GM18499 (cell line): Measurements from ENCODE around the gene GALNT12.

Experiments
- ATAC-seq: cut with Tn5 transposase; IDR thresholded peaks from one replicate; pipeline ENCODE4 v1.9.1; 2021; ENCODE audit warnings: moderate number of reproducible peaks; ENCODE audit not compliant: insufficient read depth, unreplicated experiment

Gene GALNT12

DNA sequence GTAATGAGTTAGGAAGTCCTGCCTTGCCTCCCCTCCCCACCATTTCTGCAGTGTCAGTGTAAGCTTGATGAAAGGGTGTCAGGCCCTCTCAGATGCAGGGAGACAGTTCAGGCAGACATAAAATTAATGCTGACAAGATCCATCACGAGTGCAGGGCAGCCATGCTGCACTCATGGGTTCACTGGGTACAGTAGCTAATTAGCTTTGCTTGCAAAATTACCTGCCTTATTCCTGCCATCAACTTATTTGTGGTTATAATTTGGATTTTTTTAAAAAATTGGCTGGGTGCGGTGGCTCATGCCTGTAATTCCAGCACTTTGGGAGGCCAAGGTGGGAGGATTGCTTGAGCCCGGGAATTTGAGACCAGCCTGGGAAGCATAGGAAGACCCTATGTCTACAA is 17.9 kb downstream of the GALNT12 start:
- no peak for ATAC-seq

DNA sequence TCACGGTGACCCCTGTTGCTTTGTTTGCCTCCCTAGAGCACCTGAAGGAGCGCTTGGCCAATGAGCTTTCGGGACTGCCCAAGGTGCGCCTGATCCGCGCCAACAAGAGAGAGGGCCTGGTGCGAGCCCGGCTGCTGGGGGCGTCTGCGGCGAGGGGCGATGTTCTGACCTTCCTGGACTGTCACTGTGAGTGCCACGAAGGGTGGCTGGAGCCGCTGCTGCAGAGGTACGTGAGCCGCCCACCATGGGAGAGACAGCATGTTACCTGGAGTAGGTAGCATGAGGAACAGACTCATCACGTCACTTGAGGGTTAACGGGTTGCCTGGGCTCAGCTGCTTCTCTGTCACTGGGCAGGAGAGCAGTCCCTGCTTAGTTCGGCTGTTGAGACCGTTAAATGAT is 19.2 kb downstream of the GALNT12 start:
- ATAC-seq, result no peak

DNA sequence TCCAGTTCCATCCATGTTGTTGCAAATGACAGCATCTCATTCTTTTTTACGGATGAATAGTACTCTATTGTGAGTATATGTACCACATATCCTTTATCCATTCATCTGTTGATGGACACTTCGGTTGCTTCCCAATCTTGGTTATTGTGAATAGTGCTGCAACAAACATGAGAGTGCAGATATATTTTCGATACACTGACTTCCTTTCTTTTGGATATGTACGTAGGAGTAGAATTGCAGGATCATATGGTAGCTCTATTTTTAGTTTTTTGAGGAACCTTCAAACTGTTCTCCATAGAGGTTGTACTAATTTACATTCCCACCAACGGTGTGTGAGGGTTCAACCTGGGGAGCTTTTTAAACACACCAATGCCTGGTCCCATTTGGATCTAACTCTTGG is 22.3 kb downstream of the GALNT12 start:
- ATAC-seq, result no peak

DNA sequence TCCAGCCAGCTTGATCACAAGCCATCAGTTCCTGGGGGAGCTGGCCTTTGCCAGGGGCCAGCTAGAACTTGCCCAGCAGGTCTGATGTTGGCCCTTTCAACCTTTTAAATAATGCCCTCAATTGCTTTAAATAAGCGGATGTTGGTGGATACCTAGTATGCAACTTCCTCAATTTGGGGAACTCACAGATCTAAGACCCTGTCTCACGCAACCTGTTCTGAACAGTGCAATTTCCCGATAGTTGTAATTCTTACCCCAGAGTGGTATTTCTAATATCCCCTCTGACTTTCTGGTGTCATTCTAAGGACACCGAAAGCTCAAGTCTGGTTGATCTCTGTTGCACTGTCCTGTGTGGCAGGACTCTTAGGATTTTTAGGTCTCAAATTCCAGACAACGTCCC is 23.1 kb downstream of the GALNT12 start:
- ATAC-seq, result no peak

DNA sequence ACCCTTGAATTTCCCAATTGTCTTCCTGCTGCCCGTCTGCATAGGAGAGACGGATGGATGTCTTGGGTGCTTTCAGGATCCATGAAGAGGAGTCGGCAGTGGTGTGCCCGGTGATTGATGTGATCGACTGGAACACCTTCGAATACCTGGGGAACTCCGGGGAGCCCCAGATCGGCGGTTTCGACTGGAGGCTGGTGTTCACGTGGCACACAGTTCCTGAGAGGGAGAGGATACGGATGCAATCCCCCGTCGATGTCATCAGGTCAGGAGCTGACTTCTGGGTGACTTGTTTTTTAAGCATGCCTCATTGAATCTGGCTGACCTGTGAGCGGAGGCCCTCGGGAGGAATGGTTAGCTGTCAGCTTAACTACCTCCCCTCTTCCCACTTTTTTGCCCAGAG is 24.2 kb downstream of the GALNT12 start:
- no peak for ATAC-seq

GRCh38 chr9:98832768-98833089 is 25.3 kb downstream of the GALNT12 start:
- ATAC-seq, result no peak

DNA sequence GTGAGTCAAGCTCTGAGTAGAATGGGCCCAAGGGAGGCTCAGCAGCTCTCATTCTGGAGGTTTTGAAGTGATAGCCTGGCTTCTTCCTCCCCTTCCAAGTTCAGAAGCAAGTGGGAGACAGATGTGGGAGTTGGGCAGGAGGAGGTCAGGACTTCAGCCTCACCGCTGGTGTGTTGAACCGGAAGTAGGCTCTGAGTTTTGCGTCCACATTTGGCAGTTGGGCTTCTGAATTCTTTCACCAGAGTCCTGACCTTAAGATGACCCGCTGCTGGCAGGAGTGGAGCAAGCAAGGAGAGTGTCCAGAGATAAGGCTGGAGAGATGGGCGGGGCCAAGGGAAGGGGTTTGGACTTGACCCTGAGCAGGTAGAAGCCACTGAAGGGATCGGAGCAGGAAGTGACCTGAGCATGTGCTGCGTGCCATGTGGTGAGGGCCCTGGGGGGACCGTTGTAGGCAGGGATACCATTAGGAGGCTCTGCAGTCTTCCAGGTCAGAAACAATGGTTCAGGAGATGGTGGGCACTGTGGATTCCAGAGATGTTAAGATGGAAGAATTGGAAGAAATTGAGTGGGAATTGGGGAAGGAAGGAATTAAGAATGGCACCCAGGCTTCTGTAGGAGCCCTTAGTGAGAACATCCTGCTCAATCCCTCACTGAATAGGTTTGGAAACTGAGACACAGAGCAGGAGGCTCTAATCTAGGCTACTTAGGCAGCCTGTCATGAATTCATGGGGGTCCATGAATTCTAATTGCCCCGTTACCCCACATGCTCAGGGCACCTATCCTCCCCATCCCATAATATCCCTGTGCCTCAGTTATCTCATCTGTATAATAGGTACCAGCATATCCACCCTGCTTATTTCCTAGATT is 25.9 kb downstream of the GALNT12 start:
- no peak for ATAC-seq

DNA sequence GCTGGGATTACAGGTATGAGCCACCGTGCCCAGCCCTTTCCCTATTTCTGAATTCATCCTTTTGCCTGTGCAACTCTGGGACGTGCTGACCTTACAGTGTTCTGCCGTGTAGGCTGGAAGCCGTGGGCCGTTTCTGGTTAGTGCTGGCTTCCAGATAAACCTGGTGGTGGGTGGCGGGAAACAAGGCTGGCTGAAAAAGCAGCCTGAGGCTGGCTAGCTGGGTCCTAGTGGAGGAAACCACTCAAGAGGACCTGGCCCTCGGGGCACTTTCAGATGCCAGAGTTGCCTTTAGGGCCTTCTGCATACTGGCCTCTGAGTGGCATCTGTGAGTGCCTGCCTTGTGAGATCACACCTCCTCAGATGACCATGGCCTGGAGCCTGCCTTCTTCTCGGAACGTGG is 26.9 kb downstream of the GALNT12 start:
- no peak for ATAC-seq

DNA sequence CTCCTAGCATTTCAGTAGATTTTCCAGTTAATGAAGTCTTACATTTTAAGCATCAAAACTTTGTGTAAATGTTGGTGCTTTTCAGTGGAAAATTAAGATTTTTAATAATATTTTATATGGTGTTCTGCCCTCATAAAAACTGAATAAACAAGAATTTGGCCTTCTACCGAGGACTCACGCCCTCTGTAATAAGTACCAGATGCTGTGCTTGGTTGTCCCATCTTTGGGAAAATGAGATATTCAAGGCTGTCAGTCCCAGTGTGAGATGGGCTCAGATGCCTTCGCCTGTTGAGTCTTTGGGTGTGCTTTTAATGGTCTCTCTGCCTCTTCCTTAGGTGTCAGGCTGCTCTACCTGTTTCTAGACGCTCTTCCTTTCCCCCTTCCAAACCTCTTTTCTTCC is 28.7 kb downstream of the GALNT12 start:
- no peak for ATAC-seq

DNA sequence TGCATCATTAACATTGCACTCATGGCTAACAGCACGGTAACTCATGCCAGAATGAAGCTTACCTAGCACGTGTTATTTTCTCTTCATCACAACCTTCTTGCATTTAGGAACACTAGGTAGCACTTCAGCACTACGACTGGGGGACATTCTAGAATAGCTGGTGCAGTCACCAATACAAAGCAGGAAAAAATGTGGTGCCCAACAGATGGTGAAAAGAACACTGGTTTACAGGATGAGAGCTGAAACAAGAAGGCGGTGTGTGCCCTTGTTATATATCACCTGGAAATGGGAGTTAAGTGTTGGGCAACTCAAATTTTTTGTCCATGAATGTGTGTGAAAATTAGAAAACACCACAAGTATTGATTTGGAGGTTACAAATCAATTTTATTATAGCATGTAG is 30.0 kb downstream of the GALNT12 start:
- ATAC-seq, result no peak

GRCh38 chr9:98838155-98838867 is 30.8 kb downstream of the GALNT12 start:
- no peak for ATAC-seq

GRCh38 chr9:98838868-98839565 is 31.5 kb downstream of the GALNT12 start:
- no peak for ATAC-seq

DNA sequence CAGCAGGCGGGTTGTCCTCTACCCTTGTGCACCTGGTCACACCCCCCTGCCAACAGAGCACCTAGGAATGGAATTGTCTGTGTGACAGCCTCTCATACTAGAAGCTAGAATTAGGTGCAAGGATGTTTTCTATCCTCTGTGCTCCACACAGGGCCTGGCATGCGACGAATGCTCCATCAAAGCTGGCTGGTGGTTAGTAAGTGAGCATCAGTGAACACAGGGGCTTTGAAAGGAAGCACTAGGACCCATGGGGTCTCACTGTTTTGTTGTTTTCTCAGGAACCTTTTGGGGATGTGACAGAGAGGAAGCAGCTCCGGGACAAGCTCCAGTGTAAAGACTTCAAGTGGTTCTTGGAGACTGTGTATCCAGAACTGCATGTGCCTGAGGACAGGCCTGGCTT is 32.3 kb downstream of the GALNT12 start:
- no peak for ATAC-seq

GRCh38 chr9:98842510-98842909 is 35.0 kb downstream of the GALNT12 start:
- ATAC-seq, result no peak

DNA sequence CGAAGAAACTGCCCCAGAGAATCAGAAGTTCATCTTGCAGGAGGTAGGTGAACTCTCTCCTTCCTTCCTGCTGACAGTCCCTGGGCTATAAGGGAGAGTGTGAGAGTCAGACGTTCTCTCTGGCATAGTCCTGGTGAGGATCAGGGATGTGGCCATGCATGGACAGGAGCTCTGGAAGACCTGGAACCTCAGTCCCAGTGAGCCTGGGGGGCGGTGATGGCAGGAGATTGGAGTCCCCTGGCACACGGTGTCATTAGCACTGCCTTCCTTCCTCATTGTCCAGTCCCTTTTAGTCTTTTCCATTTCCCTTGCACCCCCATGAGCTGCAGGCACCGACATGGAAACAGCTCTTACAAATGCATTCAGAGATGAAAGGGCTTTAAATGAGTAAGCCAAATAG is 38.6 kb downstream of the GALNT12 start:
- no peak for ATAC-seq

- ATAC-seq, result no peak
Measured at GRCh38 chr9:98846879-98847278, 39.4 kb downstream of the GALNT12 start.

- no peak for ATAC-seq
Measured at GRCh38 chr9:98848450-98849149, 41.1 kb downstream of the GALNT12 start.

DNA sequence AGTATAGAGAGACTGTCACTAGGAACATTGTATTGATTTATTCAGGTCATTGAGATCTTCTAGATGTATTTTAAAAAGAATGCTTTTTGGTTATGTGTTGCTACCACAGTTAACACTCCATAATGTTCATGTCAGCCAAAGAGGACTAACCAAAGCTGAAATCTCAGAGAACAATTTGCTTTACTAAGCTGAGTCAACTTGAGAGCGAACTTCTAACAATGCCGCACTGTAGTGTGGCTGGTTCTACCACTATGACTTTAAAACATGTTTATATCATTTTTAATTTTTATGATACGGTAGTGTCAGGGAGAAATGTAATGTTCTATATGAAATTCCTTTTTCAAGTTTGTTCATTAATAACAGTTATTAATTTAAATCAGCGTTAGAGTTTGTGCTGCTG is 42.1 kb downstream of the GALNT12 start:
- ATAC-seq, result no peak

DNA sequence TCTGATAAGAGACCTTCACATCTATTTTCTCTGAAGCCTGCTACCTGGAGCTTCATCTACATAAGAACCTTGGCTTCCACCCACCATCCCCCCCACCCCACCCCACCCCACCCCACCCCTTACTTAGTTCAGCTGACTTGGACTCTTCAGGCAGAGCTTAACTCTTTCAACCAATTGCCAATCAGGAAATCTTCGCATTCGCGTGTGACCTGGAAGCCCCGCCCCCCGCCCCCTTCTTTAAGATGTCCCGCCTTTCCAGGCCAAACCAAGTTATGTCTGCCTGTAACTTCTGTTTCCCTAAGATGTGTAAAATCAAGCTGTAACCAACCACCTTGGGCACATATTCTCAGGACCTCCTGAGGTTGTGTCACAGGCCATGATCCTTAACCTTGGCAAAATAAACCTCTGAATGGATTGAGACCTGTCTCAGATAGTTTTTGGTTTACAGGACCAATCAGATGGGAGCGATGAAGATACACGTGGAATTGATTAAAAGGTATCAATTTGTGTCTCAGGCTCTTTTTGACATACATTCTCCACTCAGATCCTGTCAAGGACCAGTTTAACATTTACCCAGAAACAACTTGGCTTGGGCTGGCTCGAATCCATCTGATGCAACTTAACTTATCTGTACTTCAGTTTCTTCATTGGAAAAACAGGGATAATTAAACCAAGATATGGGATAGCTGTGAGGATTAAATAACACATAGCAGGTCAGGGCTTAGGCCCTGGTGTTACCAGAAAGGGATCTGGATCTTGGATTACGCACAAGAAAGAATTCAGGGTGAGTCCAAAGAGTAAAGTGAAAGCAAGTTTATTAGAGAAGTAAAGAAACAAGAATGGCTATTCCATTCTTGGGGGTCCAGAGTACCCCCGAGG is 43.6 kb downstream of the GALNT12 start:
- no peak for ATAC-seq
